Nephron (organoid): ENCODE data around the gene HSCB.

Source experiments
- H3K27ac Mint-ChIP-seq, 3 experiments: 2 replicates each; pipeline ENCODE4 v1.8.0; 2020; ENCODE audit warnings: mixed read lengths in 3 of 3, mild to moderate bottlenecking in 2 of 3, moderate library complexity in 1 of 3
- H3K27me3 Mint-ChIP-seq: 2 replicates; pipeline ENCODE4 v1.8.0; 2021; ENCODE audit warnings: low read depth, mild to moderate bottlenecking, moderate library complexity, mixed read lengths
- H3K36me3 Mint-ChIP-seq: 2 replicates; pipeline ENCODE4 v1.8.0; 2020; ENCODE audit warnings: low read depth, mixed read lengths
- H3K4me1 Mint-ChIP-seq: 2 replicates; pipeline ENCODE4 v1.8.0; 2020; ENCODE audit warnings: mixed read lengths
- H3K4me3 Mint-ChIP-seq, 3 experiments: 2 replicates each; pipeline ENCODE4 v1.8.0; 2020; ENCODE audit warnings: mild to moderate bottlenecking in 3 of 3, mixed read lengths in 3 of 3, moderate library complexity in 2 of 3
- H3K9me3 Mint-ChIP-seq: 2 replicates; pipeline ENCODE4 v1.8.0; 2020; ENCODE audit warnings: mixed read lengths
- TF ChIP-seq, protein P1 (sequence below), 3 experiments: fragments of 200-600 bp; sonication (generic); IDR thresholded peaks; one replicate each; pipeline ENCODE4 v1.5.0; 2021; ENCODE audit warnings: antibody characterized with exemption in 3 of 3; ENCODE audit not compliant: unreplicated experiment in 3 of 3

HSCB gene

DNA sequence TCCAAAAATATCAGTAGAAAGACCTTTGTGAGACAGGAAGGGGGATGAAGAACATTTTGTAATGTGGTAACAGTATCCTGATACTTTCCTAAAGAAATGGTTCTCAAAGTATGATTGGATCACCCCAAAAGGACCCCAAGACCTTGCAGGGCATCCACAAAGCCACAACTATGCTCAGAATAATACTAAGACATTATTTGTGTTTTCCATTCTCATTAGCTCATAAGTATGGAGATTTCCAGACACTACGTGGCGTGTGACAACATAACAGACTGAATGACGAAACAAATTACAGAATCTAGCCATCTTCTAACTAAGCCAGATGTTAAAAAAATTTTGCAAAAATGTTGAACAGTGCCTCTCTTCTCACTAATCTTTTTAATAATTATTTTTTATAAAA, 25.2 kb upstream of the HSCB start:
- TF ChIP-seq, protein P1, sequence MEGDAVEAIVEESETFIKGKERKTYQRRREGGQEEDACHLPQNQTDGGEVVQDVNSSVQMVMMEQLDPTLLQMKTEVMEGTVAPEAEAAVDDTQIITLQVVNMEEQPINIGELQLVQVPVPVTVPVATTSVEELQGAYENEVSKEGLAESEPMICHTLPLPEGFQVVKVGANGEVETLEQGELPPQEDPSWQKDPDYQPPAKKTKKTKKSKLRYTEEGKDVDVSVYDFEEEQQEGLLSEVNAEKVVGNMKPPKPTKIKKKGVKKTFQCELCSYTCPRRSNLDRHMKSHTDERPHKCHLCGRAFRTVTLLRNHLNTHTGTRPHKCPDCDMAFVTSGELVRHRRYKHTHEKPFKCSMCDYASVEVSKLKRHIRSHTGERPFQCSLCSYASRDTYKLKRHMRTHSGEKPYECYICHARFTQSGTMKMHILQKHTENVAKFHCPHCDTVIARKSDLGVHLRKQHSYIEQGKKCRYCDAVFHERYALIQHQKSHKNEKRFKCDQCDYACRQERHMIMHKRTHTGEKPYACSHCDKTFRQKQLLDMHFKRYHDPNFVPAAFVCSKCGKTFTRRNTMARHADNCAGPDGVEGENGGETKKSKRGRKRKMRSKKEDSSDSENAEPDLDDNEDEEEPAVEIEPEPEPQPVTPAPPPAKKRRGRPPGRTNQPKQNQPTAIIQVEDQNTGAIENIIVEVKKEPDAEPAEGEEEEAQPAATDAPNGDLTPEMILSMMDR (IDR thresholded peaks at IDR 0.05; ENCODE audit: unreplicated experiment in 3 of 3), result no peak
- Mint-ChIP-seq H3K36me3 (peaks cover 9% of the 10 kb centered on the region), H3K4me1 (peaks cover 14% of the 10 kb centered on the region), H3K4me3 (no peak overlapping the region), H3K9me3 (no peaks in the 10 kb centered on the region), H3K27me3 (no peaks in the 10 kb centered on the region), H3K27ac (no peak overlapping the region)

DNA sequence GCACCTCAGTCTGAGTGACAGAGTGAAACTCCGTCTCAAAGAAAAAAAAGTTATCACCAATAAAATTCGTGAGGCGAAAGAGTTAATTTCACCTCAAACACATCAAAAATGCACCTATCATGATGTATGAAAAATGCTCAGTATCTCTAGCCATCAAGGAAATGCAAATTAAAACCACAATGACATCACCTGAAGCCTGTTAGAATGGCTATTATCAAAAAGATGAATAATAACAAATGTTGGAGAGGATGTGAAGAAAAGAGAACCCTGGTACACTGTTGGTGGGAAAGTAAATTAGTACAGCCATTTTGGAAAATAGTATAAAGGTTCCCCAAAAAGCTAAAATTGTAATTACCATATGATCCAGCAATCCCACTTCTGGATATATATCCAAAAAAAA, 23.8 kb upstream of the HSCB start:
- Mint-ChIP-seq H3K27ac (no peak overlapping the region), H3K4me3 (no peak overlapping the region), H3K4me1 (peaks cover under 1% of the 10 kb centered on the region), H3K9me3 (no peaks in the 10 kb centered on the region), H3K36me3 (peaks cover 11% of the 10 kb centered on the region), H3K27me3 (no peaks in the 10 kb centered on the region)
- TF ChIP-seq, protein P1 (IDR thresholded peaks at IDR 0.05; ENCODE audit: unreplicated experiment in 3 of 3), result no peak

DNA sequence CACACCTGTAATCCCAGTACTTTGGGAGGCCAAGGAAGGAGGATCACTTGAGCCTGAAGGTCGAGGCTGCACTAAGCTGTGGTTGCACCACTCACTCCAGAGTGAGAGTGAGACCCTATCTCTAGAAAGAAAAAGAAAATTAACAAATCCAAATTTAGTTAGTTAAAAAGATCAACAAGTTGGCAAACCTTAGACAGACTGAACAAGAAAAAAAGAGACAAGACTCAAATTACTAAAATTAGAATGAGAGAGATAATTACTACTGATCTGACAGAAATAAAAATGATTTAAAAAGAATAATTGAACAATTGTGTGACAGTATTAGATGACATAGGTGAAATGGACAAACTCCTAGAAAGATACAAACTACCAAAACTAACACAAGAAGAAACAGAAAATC, 13.8 kb upstream of the HSCB start:
- Mint-ChIP-seq H3K36me3 (peaks cover 24% of the 10 kb centered on the region), H3K9me3 (no peaks in the 10 kb centered on the region), H3K27me3 (no peaks in the 10 kb centered on the region), H3K4me1 (no peaks in the 10 kb centered on the region), H3K4me3 (no peak overlapping the region), H3K27ac (peak overlapping the region in 1 of 3 experiments; percentile 31)
- TF ChIP-seq, protein P1 (IDR thresholded peaks at IDR 0.05; ENCODE audit: unreplicated experiment in 3 of 3), result no peak

DNA sequence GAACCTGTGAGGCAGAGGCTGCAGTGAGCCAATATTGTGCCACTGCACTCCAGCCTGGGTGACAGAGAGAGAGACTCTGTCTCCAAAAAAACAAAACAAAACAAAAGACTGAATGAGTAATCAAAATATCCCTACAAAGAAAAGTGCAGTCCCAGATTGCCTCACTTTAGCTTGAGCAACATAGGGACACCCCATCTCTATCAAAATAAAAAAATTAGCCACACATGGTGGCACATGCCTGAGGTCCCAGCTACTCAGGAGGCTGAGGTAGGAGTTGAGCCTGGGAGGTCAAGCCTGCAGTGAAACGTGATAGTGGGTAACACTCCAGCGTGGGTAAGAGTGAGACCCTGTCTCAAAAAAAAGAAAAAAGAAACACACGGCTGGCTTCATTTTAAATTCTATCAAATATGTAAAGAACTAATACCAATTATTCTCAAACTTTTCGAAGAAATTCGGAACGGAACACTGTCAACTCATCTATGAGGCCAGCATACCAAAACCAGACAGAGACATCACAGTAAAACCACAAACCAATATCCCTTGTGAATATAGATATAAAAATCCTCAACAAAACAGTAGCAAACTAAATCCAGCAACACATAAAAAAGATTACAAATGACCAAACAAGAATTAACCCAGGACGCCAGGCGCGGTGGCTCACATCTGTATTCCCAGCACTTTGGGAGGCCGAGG, 13.1 kb upstream of the HSCB start:
- H3K4me1 Mint-ChIP-seq, result no peaks in the 10 kb centered on the region
- H3K4me3 Mint-ChIP-seq, result no peak overlapping the region
- TF ChIP-seq, protein P1 (IDR thresholded peaks at IDR 0.05; ENCODE audit: unreplicated experiment in 3 of 3), result no peak
- H3K27me3 Mint-ChIP-seq, result no peaks in the 10 kb centered on the region
- H3K27ac Mint-ChIP-seq, result peak overlapping the region in 1 of 3 experiments; percentile 20
- no peaks in the 10 kb centered on the region for H3K9me3 Mint-ChIP-seq
- peaks cover 24% of the 10 kb centered on the region for H3K36me3 Mint-ChIP-seq

DNA sequence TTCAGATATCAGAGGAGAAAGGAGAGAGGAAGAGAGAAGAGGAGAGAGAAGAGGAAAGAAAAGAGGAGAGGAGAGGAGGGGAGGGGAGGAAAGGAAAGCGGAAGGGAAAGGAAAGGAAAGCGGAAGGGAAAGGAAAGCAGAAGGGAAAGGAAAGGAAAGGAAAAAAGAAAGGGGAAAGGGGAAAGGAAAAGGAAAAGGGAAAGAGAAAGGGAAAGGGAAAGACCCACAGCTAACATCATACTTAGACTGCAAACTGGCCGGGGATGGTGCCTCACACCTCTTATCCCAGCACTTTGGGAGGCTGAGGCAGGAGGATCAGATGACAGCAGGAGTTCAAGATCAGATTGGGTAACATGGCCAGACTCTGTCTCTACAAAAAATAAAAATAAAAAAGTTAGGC, 11.7 kb upstream of the HSCB start:
- Mint-ChIP-seq H3K4me3 (no peak overlapping the region), H3K4me1 (no peaks in the 10 kb centered on the region), H3K27me3 (no peaks in the 10 kb centered on the region), H3K36me3 (peaks cover 22% of the 10 kb centered on the region), H3K9me3 (no peaks in the 10 kb centered on the region), H3K27ac (no peak overlapping the region)
- TF ChIP-seq, protein P1 (IDR thresholded peaks at IDR 0.05; ENCODE audit: unreplicated experiment in 3 of 3), result no peak

DNA sequence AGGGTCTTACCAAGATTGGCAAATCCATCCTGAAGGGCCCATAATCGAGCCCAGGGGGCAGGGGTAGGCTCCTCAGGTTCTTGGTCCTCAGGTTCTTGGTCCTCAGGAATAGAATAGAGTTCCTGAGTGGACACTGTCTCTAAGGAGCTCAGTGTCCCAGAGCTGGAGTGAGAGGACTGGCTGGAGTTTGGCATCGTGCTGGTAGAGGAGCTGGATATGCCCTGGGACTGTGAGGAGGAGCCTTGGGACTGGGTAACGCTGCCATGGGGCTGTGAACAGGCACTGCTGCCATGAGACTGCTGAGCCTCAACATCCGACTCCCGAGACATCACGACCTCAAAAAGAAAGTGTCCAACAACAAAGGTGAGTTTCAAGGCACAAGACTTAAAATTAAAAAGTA, 7.4 kb upstream of the HSCB start:
- Mint-ChIP-seq H3K27ac (no peak overlapping the region), H3K4me1 (no peaks in the 10 kb centered on the region), H3K27me3 (no peaks in the 10 kb centered on the region), H3K9me3 (no peaks in the 10 kb centered on the region), H3K4me3 (no peak overlapping the region), H3K36me3 (peaks cover 14% of the 10 kb centered on the region)
- TF ChIP-seq, protein P1 (IDR thresholded peaks at IDR 0.05; ENCODE audit: unreplicated experiment in 3 of 3), result no peak
